ENCODE data around the gene PLEKHM3.

The PLEKHM3 gene

DNA sequence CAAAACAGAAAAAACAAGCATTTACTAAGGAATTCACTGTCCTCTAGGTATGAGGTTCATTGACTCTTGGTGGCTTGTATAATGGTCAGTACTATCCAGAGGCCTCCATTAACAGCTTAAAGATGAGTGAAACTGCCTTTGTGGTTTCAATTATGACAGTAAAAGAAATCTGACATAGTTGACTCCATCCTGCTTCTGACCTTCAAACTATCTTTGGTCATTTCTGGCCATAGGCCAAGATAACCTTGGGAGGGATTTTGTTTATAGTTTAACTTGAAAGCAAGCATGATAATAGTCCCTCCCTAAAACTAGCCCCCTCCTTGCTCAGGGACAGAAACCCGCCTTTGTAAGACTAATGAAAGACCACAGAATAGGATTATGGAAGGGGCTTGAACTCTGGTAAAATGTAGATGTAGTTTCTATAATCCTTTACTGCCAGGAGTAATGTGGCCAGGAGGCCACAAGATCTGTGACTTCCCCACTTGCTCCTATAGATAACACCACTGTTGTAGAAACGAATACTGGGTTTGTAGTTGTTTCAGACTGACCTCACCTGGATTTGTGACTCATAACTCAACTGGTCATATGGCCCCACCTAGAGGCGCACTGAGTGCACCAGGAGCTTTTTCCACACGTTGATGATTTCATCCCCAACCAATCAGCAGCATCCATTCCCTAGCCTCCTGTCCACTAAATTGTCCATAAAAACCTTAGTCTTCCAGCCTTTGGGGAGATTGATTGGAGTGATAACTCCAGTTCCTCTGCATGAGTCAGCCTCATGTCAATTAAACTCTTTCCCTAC, 8.6 kb upstream of the PLEKHM3 start (continued):
- TF ChIP-seq ZNF202 (tag by site-specific recombination; IDR thresholded peaks at IDR 0.05; ENCODE audit: borderline replicate concordance) (no peak), SETDB1 (IDR thresholded peaks at IDR 0.05; ENCODE audit: insufficient read length, low read length) (peak; percentile 99), ZBTB21 (tag by site-specific recombination; IDR thresholded peaks at IDR 0.05) (no peak), ZNF654 (tag by site-specific recombination; IDR thresholded peaks at IDR 0.05; ENCODE audit: low read depth) (peak; percentile 83), BCL11A (tag by site-specific recombination; IDR thresholded peaks at IDR 0.05; ENCODE audit: low read depth) (no peak), ZNF747 (tag by site-specific recombination; IDR thresholded peaks at IDR 0.05) (no peak), ZNF174 (tag by site-specific recombination; IDR thresholded peaks at IDR 0.05) (no peak), ZFP3 (tag by site-specific recombination; IDR thresholded peaks at IDR 0.05; ENCODE audit: low read depth) (no peak), TRIM28 (IDR thresholded peaks at IDR 0.05; ENCODE audit: borderline replicate concordance, low read length) (peak; percentile 89), SP2 (tag by site-specific recombination; IDR thresholded peaks at IDR 0.05) (peak; percentile 36; the same call in 1 of the 2 replicates), ZNF843 (tag by site-specific recombination; IDR thresholded peaks at IDR 0.05) (no peak), ZNF629 (tag by site-specific recombination; IDR thresholded peaks at IDR 0.05) (peak; percentile 34; the same call in 1 of the 2 replicates), ZNF404 (tag by site-specific recombination; IDR thresholded peaks at IDR 0.05) (no peak), ZNF701 (tag by site-specific recombination; IDR thresholded peaks at IDR 0.05) (no peak), ZNF76 (tag by site-specific recombination; IDR thresholded peaks at IDR 0.05; ENCODE audit: borderline replicate concordance, low read depth) (no peak), WT1 (tag by site-specific recombination; IDR thresholded peaks at IDR 0.05) (no peak), EGR2 (tag by site-specific recombination; IDR thresholded peaks at IDR 0.05; ENCODE audit: low read depth) (no peak), ZNF830 (tag by site-specific recombination; IDR thresholded peaks at IDR 0.05; ENCODE audit: low read depth) (no peak)
- TF ChIP-seq, protein P1, sequence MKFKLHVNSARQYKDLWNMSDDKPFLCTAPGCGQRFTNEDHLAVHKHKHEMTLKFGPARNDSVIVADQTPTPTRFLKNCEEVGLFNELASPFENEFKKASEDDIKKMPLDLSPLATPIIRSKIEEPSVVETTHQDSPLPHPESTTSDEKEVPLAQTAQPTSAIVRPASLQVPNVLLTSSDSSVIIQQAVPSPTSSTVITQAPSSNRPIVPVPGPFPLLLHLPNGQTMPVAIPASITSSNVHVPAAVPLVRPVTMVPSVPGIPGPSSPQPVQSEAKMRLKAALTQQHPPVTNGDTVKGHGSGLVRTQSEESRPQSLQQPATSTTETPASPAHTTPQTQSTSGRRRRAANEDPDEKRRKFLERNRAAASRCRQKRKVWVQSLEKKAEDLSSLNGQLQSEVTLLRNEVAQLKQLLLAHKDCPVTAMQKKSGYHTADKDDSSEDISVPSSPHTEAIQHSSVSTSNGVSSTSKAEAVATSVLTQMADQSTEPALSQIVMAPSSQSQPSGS (tag by site-specific recombination; IDR thresholded peaks at IDR 0.05; ENCODE audit: low read depth), result peak; percentile 48; the same call in 1 of the 2 replicates
- TF ChIP-seq, protein P2, sequence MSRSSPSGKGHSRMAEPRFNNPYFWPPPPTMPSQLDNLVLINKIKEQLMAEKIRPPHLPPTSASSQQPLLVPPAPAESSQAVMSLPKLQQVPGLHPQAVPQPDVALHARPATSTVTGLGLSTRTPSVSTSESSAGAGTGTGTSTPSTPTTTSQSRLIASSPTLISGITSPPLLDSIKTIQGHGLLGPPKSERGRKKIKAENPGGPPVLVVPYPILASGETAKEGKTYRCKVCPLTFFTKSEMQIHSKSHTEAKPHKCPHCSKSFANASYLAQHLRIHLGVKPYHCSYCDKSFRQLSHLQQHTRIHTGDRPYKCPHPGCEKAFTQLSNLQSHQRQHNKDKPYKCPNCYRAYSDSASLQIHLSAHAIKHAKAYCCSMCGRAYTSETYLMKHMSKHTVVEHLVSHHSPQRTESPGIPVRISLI (tag by site-specific recombination; IDR thresholded peaks at IDR 0.05), result 0 out of 2 replicates have a peak, but pooled peaks have one; percentile 22
- TF ChIP-seq, protein P3, sequence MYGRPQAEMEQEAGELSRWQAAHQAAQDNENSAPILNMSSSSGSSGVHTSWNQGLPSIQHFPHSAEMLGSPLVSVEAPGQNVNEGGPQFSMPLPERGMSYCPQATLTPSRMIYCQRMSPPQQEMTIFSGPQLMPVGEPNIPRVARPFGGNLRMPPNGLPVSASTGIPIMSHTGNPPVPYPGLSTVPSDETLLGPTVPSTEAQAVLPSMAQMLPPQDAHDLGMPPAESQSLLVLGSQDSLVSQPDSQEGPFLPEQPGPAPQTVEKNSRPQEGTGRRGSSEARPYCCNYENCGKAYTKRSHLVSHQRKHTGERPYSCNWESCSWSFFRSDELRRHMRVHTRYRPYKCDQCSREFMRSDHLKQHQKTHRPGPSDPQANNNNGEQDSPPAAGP (tag by site-specific recombination; IDR thresholded peaks at IDR 0.05), result no peak

DNA sequence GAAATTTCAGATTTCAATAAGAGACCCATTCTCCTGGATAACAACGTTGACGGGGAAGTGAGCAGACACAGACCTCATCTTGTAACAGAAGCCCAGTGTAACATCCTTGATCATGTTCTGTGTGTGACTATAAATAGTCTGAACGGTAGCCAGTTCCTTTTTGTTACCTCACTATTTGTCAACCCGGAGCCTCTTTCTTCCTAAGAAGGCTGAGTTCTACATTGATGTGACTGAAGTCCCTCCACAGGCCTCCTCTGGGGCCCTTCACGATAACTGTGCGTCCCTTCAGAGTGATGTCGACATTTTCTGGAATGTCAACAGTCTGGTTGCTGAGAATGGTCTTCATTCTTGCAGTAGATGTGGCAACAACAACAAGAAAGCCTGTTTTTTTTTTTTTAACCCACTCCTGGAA, 6.3 kb upstream of the PLEKHM3 start:
- ChIA-PET CTCF (interaction anchor here (0.6 to 5.8 kb wide), 4 partner anchors 10 to 1209 kb away, joined by 3 to 51 read pairs (median 16); no protein-coding TSS in a partner anchor), POLR2A (no interaction called here)
- H3K27ac ChIP-seq (ENCODE audit: extremely low read depth, low read depth, low read length), result no peak overlapping the region
- no peaks in the 10 kb centered on the region for H3K4me1 ChIP-seq (ENCODE audit: control insufficient read depth, insufficient read depth, low read length)
- no peak overlapping the region for H3K4me3 ChIP-seq (ENCODE audit: low read depth, low read length)
- no peaks in the 10 kb centered on the region for H3K9me3 ChIP-seq (ENCODE audit: control insufficient read depth, insufficient read depth, low read depth, low read length)
- H3K36me3 ChIP-seq (ENCODE audit: control insufficient read depth in 2 of 2, insufficient read depth in 1 of 2, low read length in 2 of 2), result no peaks in the 10 kb centered on the region
- TF ChIP-seq ZNF311 (tag by site-specific recombination; IDR thresholded peaks at IDR 0.05; ENCODE audit: borderline replicate concordance) (no peak), ZNF221 (tag by site-specific recombination; IDR thresholded peaks at IDR 0.05; ENCODE audit: borderline replicate concordance) (no peak), ZNF146 (tag by site-specific recombination; IDR thresholded peaks at IDR 0.05) (no peak), ZNF23 (tag by site-specific recombination; IDR thresholded peaks at IDR 0.05; ENCODE audit: borderline replicate concordance) (no peak), KLF8 (tag by site-specific recombination; IDR thresholded peaks at IDR 0.05) (no peak)
- TF ChIP-seq, protein P4, sequence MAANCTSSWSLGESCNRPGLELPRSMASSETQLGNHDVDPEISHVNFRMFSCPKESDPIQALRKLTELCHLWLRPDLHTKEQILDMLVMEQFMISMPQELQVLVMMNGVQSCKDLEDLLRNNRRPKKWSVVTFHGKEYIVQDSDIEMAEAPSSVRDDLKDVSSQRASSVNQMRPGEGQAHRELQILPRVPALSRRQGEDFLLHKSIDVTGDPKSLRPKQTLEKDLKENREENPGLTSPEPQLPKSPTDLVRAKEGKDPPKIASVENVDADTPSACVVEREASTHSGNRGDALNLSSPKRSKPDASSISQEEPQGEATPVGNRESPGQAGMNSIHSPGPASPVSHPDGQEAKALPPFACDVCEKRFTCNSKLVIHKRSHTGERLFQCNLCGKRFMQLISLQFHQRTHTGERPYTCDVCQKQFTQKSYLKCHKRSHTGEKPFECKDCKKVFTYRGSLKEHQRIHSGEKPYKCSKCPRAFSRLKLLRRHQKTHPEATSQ (tag by site-specific recombination; IDR thresholded peaks at IDR 0.05), result no peak
- TF ChIP-seq, protein P5, sequence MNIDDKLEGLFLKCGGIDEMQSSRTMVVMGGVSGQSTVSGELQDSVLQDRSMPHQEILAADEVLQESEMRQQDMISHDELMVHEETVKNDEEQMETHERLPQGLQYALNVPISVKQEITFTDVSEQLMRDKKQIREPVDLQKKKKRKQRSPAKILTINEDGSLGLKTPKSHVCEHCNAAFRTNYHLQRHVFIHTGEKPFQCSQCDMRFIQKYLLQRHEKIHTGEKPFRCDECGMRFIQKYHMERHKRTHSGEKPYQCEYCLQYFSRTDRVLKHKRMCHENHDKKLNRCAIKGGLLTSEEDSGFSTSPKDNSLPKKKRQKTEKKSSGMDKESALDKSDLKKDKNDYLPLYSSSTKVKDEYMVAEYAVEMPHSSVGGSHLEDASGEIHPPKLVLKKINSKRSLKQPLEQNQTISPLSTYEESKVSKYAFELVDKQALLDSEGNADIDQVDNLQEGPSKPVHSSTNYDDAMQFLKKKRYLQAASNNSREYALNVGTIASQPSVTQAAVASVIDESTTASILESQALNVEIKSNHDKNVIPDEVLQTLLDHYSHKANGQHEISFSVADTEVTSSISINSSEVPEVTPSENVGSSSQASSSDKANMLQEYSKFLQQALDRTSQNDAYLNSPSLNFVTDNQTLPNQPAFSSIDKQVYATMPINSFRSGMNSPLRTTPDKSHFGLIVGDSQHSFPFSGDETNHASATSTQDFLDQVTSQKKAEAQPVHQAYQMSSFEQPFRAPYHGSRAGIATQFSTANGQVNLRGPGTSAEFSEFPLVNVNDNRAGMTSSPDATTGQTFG (tag by site-specific recombination; IDR thresholded peaks at IDR 0.05; ENCODE audit: borderline replicate concordance), result no peak
- TF ChIP-seq, protein P6, sequence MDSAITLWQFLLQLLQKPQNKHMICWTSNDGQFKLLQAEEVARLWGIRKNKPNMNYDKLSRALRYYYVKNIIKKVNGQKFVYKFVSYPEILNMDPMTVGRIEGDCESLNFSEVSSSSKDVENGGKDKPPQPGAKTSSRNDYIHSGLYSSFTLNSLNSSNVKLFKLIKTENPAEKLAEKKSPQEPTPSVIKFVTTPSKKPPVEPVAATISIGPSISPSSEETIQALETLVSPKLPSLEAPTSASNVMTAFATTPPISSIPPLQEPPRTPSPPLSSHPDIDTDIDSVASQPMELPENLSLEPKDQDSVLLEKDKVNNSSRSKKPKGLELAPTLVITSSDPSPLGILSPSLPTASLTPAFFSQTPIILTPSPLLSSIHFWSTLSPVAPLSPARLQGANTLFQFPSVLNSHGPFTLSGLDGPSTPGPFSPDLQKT (IDR thresholded peaks at IDR 0.05; ENCODE audit: borderline replicate concordance, low read depth, low read length), result no peak
